HG03066 (cell line): ENCODE data around the gene RTF2.
A peak's percentile ranks its signal among the peaks of the same experiment; 100 is the strongest.
"Not testable (repeated sequence)": the region's sequence is repeated elsewhere in the genome, so short reads cannot be mapped to it uniquely, and the experiment has no call there.

ENCODE experiments used
- ATAC-seq: cut with Tn5 transposase; IDR thresholded peaks from one replicate; pipeline ENCODE4 v1.9.1; 2021; ENCODE audit warnings: low read depth; ENCODE audit not compliant: unreplicated experiment

RTF2 gene

GRCh38 chr20:56532946-56533345 lies 64.5 kb downstream of the RTF2 start, which contains the start of gene FAM209B:
FAM209B (plus strand) TSS chr20:56533246; CDS start chr20:56533342, 96 bp downstream.
- not testable (repeated sequence) for ATAC-seq

- no peak for ATAC-seq
These were observed 69.6 kb downstream of the RTF2 start for GRCh38 chr20:56537997-56538396.

GRCh38 chr20:56540415-56540814 lies 72.0 kb downstream of the RTF2 start:
- ATAC-seq: no peak

- no peak for ATAC-seq
These were observed 74.1 kb downstream of the RTF2 start for GRCh38 chr20:56542489-56543030.

- no peak for ATAC-seq
These were observed 83.1 kb downstream of the RTF2 start for GRCh38 chr20:56551571-56551970.

- no peak for ATAC-seq
These were observed 84.6 kb downstream of the RTF2 start for GRCh38 chr20:56552911-56553629.

GRCh38 chr20:56554869-56555268 lies 86.4 kb downstream of the RTF2 start:
- ATAC-seq: peak; percentile 78

- no peak for ATAC-seq
These were observed 90.5 kb downstream of the RTF2 start for GRCh38 chr20:56558968-56559367.

- ATAC-seq: not testable (repeated sequence)
These were observed 96.1 kb downstream of the RTF2 start for GRCh38 chr20:56564526-56564925.

GRCh38 chr20:56565511-56565910 lies 97.1 kb downstream of the RTF2 start:
- no peak for ATAC-seq

- no peak for ATAC-seq
These were observed 98.2 kb downstream of the RTF2 start for GRCh38 chr20:56566621-56567020.
